HG02610 (cell line): ENCODE results near the gene TTLL11.

Source experiments
- ATAC-seq: cut with Tn5 transposase; IDR thresholded peaks from one replicate; pipeline ENCODE4 v1.9.1; 2021; ENCODE audit warnings: mild to moderate bottlenecking, moderate library complexity; ENCODE audit not compliant: unreplicated experiment

The TTLL11 gene

GRCh38 chr9:121886759-121887485 is 206.2 kb downstream of the TTLL11 start:
- ATAC-seq: no peak

- ATAC-seq: no peak
These were observed 207.7 kb downstream of the TTLL11 start for GRCh38 chr9:121885345-121885901.

- ATAC-seq: no peak
These were observed 209.0 kb downstream of the TTLL11 start for GRCh38 chr9:121884057-121884541.

- ATAC-seq: no peak
These were observed 209.6 kb downstream of the TTLL11 start for GRCh38 chr9:121883281-121884056.

GRCh38 chr9:121881920-121882500 is 211.1 kb downstream of the TTLL11 start:
- no peak for ATAC-seq

GRCh38 chr9:121880343-121880898 is 212.7 kb downstream of the TTLL11 start:
- no peak for ATAC-seq

GRCh38 chr9:121878271-121878822 is 214.8 kb downstream of the TTLL11 start:
- no peak for ATAC-seq

- no peak for ATAC-seq
These were observed 216.3 kb downstream of the TTLL11 start for GRCh38 chr9:121876658-121877271.

GRCh38 chr9:121876255-121876654 is 216.9 kb downstream of the TTLL11 start:
- ATAC-seq: no peak

- ATAC-seq: no peak
These were observed 218.6 kb downstream of the TTLL11 start for GRCh38 chr9:121874524-121874923.

GRCh38 chr9:121871431-121872025 is 221.6 kb downstream of the TTLL11 start:
- ATAC-seq: no peak

- no peak for ATAC-seq
These were observed 222.8 kb downstream of the TTLL11 start for GRCh38 chr9:121870271-121870670.

GRCh38 chr9:121868626-121869025 is 224.5 kb downstream of the TTLL11 start:
- no peak for ATAC-seq

- no peak for ATAC-seq
These were observed 226.2 kb downstream of the TTLL11 start for GRCh38 chr9:121866927-121867326.

- ATAC-seq: no peak
These were observed 227.2 kb downstream of the TTLL11 start for GRCh38 chr9:121865884-121866283.

GRCh38 chr9:121865060-121865459 is 228.0 kb downstream of the TTLL11 start:
- no peak for ATAC-seq

GRCh38 chr9:121863955-121864354 is 229.2 kb downstream of the TTLL11 start:
- ATAC-seq: no peak

GRCh38 chr9:121862371-121863332 is 230.5 kb downstream of the TTLL11 start:
- ATAC-seq: no peak
